Measurements from ENCODE around the gene CD46. TPM values are rescaled to one million over a fixed set of nuclear protein-coding genes. Genes with fewer than 3 reads are reported as not detected.

CD46 gene
- total and polyA plus RNA-seq, 7 experiments from 2014 or later: 109 to 216 (median 127) TPM

- Histone ChIP-seq H3K4me1 (ENCODE audit: control insufficient read depth in 2 of 2, insufficient read depth in 2 of 2, low read length in 2 of 2) (peaks cover 9 to 20% of the 10 kb centered on the region in 2 donors), H3K36me3 (ENCODE audit: control insufficient read depth in 2 of 3, insufficient read depth in 3 of 3, low read length in 3 of 3) (peaks cover 5 to 23% (median 7%) of the 10 kb centered on the region in 3 experiments), H3K9me3 (ENCODE audit: control insufficient read depth in 2 of 3, low read length in 3 of 3) (no peaks in the 10 kb centered on the region), H3K4me3 (ENCODE audit: low read length) (no peak overlapping the region), H3K27ac (ENCODE audit: low read depth, low read length) (no peak overlapping the region), H3K27me3 (ENCODE audit: control insufficient read depth in 2 of 2, insufficient read depth in 2 of 2, low read length in 2 of 2) (no peaks in the 10 kb centered on the region)
- Mint-ChIP-seq H3K27me3 (no peaks in the 10 kb centered on the region), H3K27ac (peak overlapping the region in 4 of 9 donors; percentile 13 to 72 (median 58)), H3K9me3 (no peaks in the 10 kb centered on the region), H3K36me3 (peaks cover 0 to 10% (median 5%) of the 10 kb centered on the region in 5 donors), H3K4me3 (no peak overlapping the region), H3K4me1 (peaks cover 24 to 48% (median 35%) of the 10 kb centered on the region in 7 donors)
- ATAC-seq (peak; percentile 88), DNase-seq (peak; percentile 46 to 69 (median 63))
- CTCF ChIA-PET: interaction anchor here (0.6 to 3.7 kb wide), 37 partner anchors 9 to 1984 kb away, joined by 3 to 18 read pairs (median 5); no protein-coding TSS in a partner anchor
- intact Hi-C loops (cut with micrococcal nuclease): loop anchor here (1.0 to 5.0 kb wide), 9 partner anchors 25 to 166 kb away; partner anchors contain the start of gene CD46 (in 2 of the 2)
- POLR2A ChIA-PET: interaction anchor here (0.6 to 1.3 kb wide), 7 partner anchors 14 to 99 kb away, joined by 3 to 10 read pairs (median 5); no protein-coding TSS in a partner anchor
Measured at GRCh38 chr1:207797229-207797973, 45.5 kb downstream of the CD46 start.

GRCh38 chr1:207798847-207799246 is 47.0 kb downstream of the CD46 start:
- Histone ChIP-seq H3K4me3 (ENCODE audit: low read length) (no peak overlapping the region), H3K27me3 (ENCODE audit: control insufficient read depth in 2 of 2, insufficient read depth in 2 of 2, low read length in 2 of 2) (no peaks in the 10 kb centered on the region), H3K9me3 (ENCODE audit: control insufficient read depth in 2 of 3, low read length in 3 of 3) (no peaks in the 10 kb centered on the region), H3K4me1 (ENCODE audit: control insufficient read depth in 2 of 2, insufficient read depth in 2 of 2, low read length in 2 of 2) (peaks cover 9 to 20% of the 10 kb centered on the region in 2 donors), H3K36me3 (ENCODE audit: control insufficient read depth in 2 of 3, insufficient read depth in 3 of 3, low read length in 3 of 3) (peaks cover 9 to 32% (median 13%) of the 10 kb centered on the region in 3 experiments), H3K27ac (ENCODE audit: low read depth, low read length) (no peak overlapping the region)
- Mint-ChIP-seq H3K27ac (peak overlapping the region; percentile 29 to 72 (median 59)), H3K36me3 (peaks cover 3 to 11% (median 5%) of the 10 kb centered on the region in 5 donors), H3K27me3 (no peaks in the 10 kb centered on the region), H3K4me1 (peaks cover 24 to 58% (median 35%) of the 10 kb centered on the region in 7 donors), H3K9me3 (no peaks in the 10 kb centered on the region), H3K4me3 (peak overlapping the region in 5 of 10 donors; percentile 9 to 48 (median 43))
- intact Hi-C loops (cut with micrococcal nuclease): loop anchor here (5.0 kb wide), 2 partner anchors 47 to 102 kb away; partner anchors contain the start of gene CD46 (in 1 of the 2)
- ChIA-PET CTCF (interaction anchor here (1.2 to 3.7 kb wide), 6 partner anchors 25 to 165 kb away, joined by 3 to 18 read pairs (median 8); no protein-coding TSS in a partner anchor), POLR2A (interaction anchor here (1.6 to 3.0 kb wide), 2 partner anchors 25 to 70 kb away, joined by 3 to 16 read pairs; no protein-coding TSS in a partner anchor)
- no peak for DNase-seq
- peak; percentile 42 for ATAC-seq

GRCh38 chr1:207799989-207800648 is 48.3 kb downstream of the CD46 start:
- ATAC-seq (peak; percentile 13), DNase-seq (no peak)
- Histone ChIP-seq H3K4me1 (ENCODE audit: control insufficient read depth in 2 of 2, insufficient read depth in 2 of 2, low read length in 2 of 2) (peaks cover 9 to 20% of the 10 kb centered on the region in 2 donors), H3K4me3 (ENCODE audit: low read length) (no peak overlapping the region), H3K36me3 (ENCODE audit: control insufficient read depth in 2 of 3, insufficient read depth in 3 of 3, low read length in 3 of 3) (peaks cover 13 to 44% (median 19%) of the 10 kb centered on the region in 3 experiments), H3K9me3 (ENCODE audit: control insufficient read depth in 2 of 3, low read length in 3 of 3) (no peaks in the 10 kb centered on the region), H3K27me3 (ENCODE audit: control insufficient read depth in 2 of 2, insufficient read depth in 2 of 2, low read length in 2 of 2) (no peaks in the 10 kb centered on the region), H3K27ac (ENCODE audit: low read depth, low read length) (no peak overlapping the region)
- peaks cover 3 to 17% (median 8%) of the 10 kb centered on the region in 5 donors for H3K36me3 Mint-ChIP-seq
- H3K4me1 Mint-ChIP-seq: peaks cover 24 to 58% (median 35%) of the 10 kb centered on the region in 7 donors
- no peaks in the 10 kb centered on the region for H3K27me3 Mint-ChIP-seq
- CTCF ChIA-PET: interaction anchor here (1.4 to 1.6 kb wide), 2 partner anchors 22 to 23 kb away, joined by 3 to 4 read pairs; no protein-coding TSS in a partner anchor
- H3K4me3 Mint-ChIP-seq: no peak overlapping the region
- intact Hi-C loops (cut with micrococcal nuclease): loop anchor here (5.0 kb wide), 2 partner anchors 48 to 103 kb away; partner anchors contain the start of gene CD46 (in 1 of the 2)
- no peaks in the 10 kb centered on the region for H3K9me3 Mint-ChIP-seq
- peak overlapping the region in 8 of 9 donors; percentile 22 to 72 (median 54) for H3K27ac Mint-ChIP-seq
- POLR2A ChIA-PET: interaction anchor here (0.7 to 3.0 kb wide), 3 partner anchors 23 to 142 kb away, joined by 3 to 16 read pairs (median 3); no protein-coding TSS in a partner anchor

GRCh38 chr1:207801819-207802218 is 50.0 kb downstream of the CD46 start:
- Histone ChIP-seq H3K9me3 (ENCODE audit: control insufficient read depth in 2 of 3, low read length in 3 of 3) (no peaks in the 10 kb centered on the region), H3K4me3 (ENCODE audit: low read length) (no peak overlapping the region), H3K36me3 (ENCODE audit: control insufficient read depth in 2 of 3, insufficient read depth in 3 of 3, low read length in 3 of 3) (peaks cover 23 to 61% (median 26%) of the 10 kb centered on the region in 3 experiments), H3K27ac (ENCODE audit: low read depth, low read length) (no peak overlapping the region), H3K4me1 (ENCODE audit: control insufficient read depth in 2 of 2, insufficient read depth in 2 of 2, low read length in 2 of 2) (peaks cover 13 to 22% of the 10 kb centered on the region in 2 donors), H3K27me3 (ENCODE audit: control insufficient read depth in 2 of 2, insufficient read depth in 2 of 2, low read length in 2 of 2) (no peaks in the 10 kb centered on the region)
- H3K36me3 Mint-ChIP-seq: peaks cover 3 to 21% (median 7%) of the 10 kb centered on the region in 5 donors
- DNase-seq (no peak), ATAC-seq (no peak)
- CTCF ChIA-PET: interaction anchor here (1.2 kb wide), 1 partner anchor 71 kb away, joined by 3 read pairs; no protein-coding TSS in a partner anchor
- intact Hi-C loops (cut with micrococcal nuclease): no loop called here
- no peaks in the 10 kb centered on the region for H3K27me3 Mint-ChIP-seq
- POLR2A ChIA-PET: no interaction called here
- no peak overlapping the region for H3K4me3 Mint-ChIP-seq
- peak overlapping the region in 8 of 9 donors; percentile 25 to 81 (median 70) for H3K27ac Mint-ChIP-seq
- H3K9me3 Mint-ChIP-seq: no peaks in the 10 kb centered on the region
- H3K4me1 Mint-ChIP-seq: peaks cover 26 to 62% (median 42%) of the 10 kb centered on the region in 7 donors

GRCh38 chr1:207803678-207804077 is 51.8 kb downstream of the CD46 start:
- Histone ChIP-seq H3K4me1 (ENCODE audit: control insufficient read depth in 2 of 2, insufficient read depth in 2 of 2, low read length in 2 of 2) (peaks cover 21 to 29% of the 10 kb centered on the region in 2 donors), H3K9me3 (ENCODE audit: control insufficient read depth in 2 of 3, low read length in 3 of 3) (no peaks in the 10 kb centered on the region), H3K27me3 (ENCODE audit: control insufficient read depth in 2 of 2, insufficient read depth in 2 of 2, low read length in 2 of 2) (no peaks in the 10 kb centered on the region), H3K27ac (ENCODE audit: low read depth, low read length) (no peak overlapping the region), H3K36me3 (ENCODE audit: control insufficient read depth in 2 of 3, insufficient read depth in 3 of 3, low read length in 3 of 3) (peaks cover 29 to 80% (median 36%) of the 10 kb centered on the region in 3 experiments), H3K4me3 (ENCODE audit: low read length) (no peak overlapping the region)
- ChIA-PET CTCF (no interaction called here), POLR2A (interaction anchor here (0.9 kb wide), 1 partner anchor 64 kb away, joined by 3 read pairs; no protein-coding TSS in a partner anchor)
- Mint-ChIP-seq H3K9me3 (no peaks in the 10 kb centered on the region), H3K27ac (peak overlapping the region in 5 of 9 donors; percentile 28 to 62 (median 52)), H3K36me3 (peaks cover 3 to 21% (median 11%) of the 10 kb centered on the region in 5 donors), H3K27me3 (no peaks in the 10 kb centered on the region), H3K4me1 (peaks cover 32 to 63% (median 44%) of the 10 kb centered on the region in 7 donors), H3K4me3 (no peak overlapping the region)
- ATAC-seq (no peak), DNase-seq (no peak)
- intact Hi-C loops (cut with micrococcal nuclease): no loop called here

Data from naive thymus-derived CD4-positive, alpha-beta T cell (primary cell).